Measurements from ENCODE around the gene KCNAB3.

Gene KCNAB3

GRCh38 chr17:7912927-7913524 lies 16.6 kb downstream of the KCNAB3 start:
- intact Hi-C loops (cut with DNase I) = loop anchor here (1.0 kb wide), 1 partner anchor 72 kb away; no protein-coding TSS in a partner anchor
- DNase-seq = peak in 17 of 42 donors; percentile 25 to 72 (median 44)

GRCh38 chr17:7911116-7911515 lies 18.5 kb downstream of the KCNAB3 start:
- intact Hi-C loops (cut with DNase I) = no loop called here
- DNase-seq = no peak

GRCh38 chr17:7910711-7911110 lies 18.9 kb downstream of the KCNAB3 start:
- no peak for DNase-seq
- intact Hi-C loops (cut with DNase I) = no loop called here

- no peak for DNase-seq
- intact Hi-C loops (cut with DNase I) = no loop called here
Observed at GRCh38 chr17:7910281-7910680, 19.4 kb downstream of the KCNAB3 start.

- intact Hi-C loops (cut with DNase I) = no loop called here
Observed at GRCh38 chr17:7909089-7909488, 20.6 kb downstream of the KCNAB3 start.

GRCh38 chr17:7903154-7904103 lies 26.2 kb downstream of the KCNAB3 start:
- DNase-seq = no peak
- intact Hi-C loops (cut with DNase I) = no loop called here

More at GRCh38 chr17:7909089-7909488, 20.6 kb downstream of the KCNAB3 start:
- DNase-seq = no peak

- peak in 22 of 42 donors; percentile 18 to 77 (median 44) for DNase-seq
- intact Hi-C loops (cut with DNase I) = loop anchor here (2.0 kb wide), 1 partner anchor 35 kb away; no protein-coding TSS in a partner anchor
Observed at GRCh38 chr17:7897773-7898172, 31.9 kb downstream of the KCNAB3 start.

- DNase-seq = no peak
- intact Hi-C loops (cut with DNase I) = loop anchor here (2.0 kb wide), 1 partner anchor 34 kb away; no protein-coding TSS in a partner anchor
Observed at GRCh38 chr17:7897090-7897489, 32.6 kb downstream of the KCNAB3 start.

- intact Hi-C loops (cut with DNase I) = no loop called here
- DNase-seq = peak in 33 of 42 donors; percentile 13 to 83 (median 49)
Observed at GRCh38 chr17:7894866-7895265, 34.8 kb downstream of the KCNAB3 start.

GRCh38 chr17:7894226-7894625 lies 35.4 kb downstream of the KCNAB3 start:
- intact Hi-C loops (cut with DNase I) = no loop called here
- DNase-seq = no peak

- DNase-seq = no peak
- intact Hi-C loops (cut with DNase I) = no loop called here
Observed at GRCh38 chr17:7893187-7893880, 36.3 kb downstream of the KCNAB3 start.

- DNase-seq = peak; percentile 92 to 99 (median 97)
- intact Hi-C loops (cut with DNase I) = loop anchor here (5.0 kb wide), 1 partner anchor 52 kb away; no protein-coding TSS in a partner anchor
Observed at GRCh38 chr17:7889166-7889955, 40.3 kb downstream of the KCNAB3 start.

- DNase-seq = peak in 35 of 42 donors; percentile 16 to 70 (median 48)
- intact Hi-C loops (cut with DNase I) = loop anchor here (5.0 kb wide), 1 partner anchor 51 kb away; no protein-coding TSS in a partner anchor
Observed at GRCh38 chr17:7888184-7888920, 41.3 kb downstream of the KCNAB3 start, which contains the start of gene CHD3. TSS of gene CHD3 (plus strand) at chr17:7888789. CDS start at chr17:7889001, 212 bp downstream.

GRCh38 chr17:7887482-7888183 lies 42.0 kb downstream of the KCNAB3 start:
- intact Hi-C loops (cut with DNase I) = loop anchor here (5.0 kb wide), 1 partner anchor 50 kb away; no protein-coding TSS in a partner anchor
- peak; percentile 77 to 98 (median 92) for DNase-seq

- no peak for DNase-seq
- intact Hi-C loops (cut with DNase I) = loop anchor here (5.0 kb wide), 1 partner anchor 50 kb away; no protein-coding TSS in a partner anchor
Observed at GRCh38 chr17:7887038-7887481, 42.6 kb downstream of the KCNAB3 start.

GRCh38 chr17:7886227-7887037 lies 43.2 kb downstream of the KCNAB3 start:
- DNase-seq = peak in 26 of 42 donors; percentile 5 to 55 (median 28)
- intact Hi-C loops (cut with DNase I) = loop anchor here (5.0 kb wide), 1 partner anchor 49 kb away; no protein-coding TSS in a partner anchor

All from head of caudate nucleus (tissue), 42 donors.